WI38 (cell line): Measurements from ENCODE around the gene DRAP1.
"Not testable (repeated sequence)": the region's sequence is repeated elsewhere in the genome, so short reads cannot be mapped to it uniquely, and the experiment has no call there.

Experiments used
- H3K4me3 ChIP-seq: 2 replicates; pipeline ENCODE4 v1.5.1; 2011; ENCODE audit warnings: low read depth, mild to moderate bottlenecking, control low read depth, low read length
- TF ChIP-seq, protein P1 (sequence below): IDR thresholded peaks from 2 replicates; pipeline ENCODE4 v1.5.1; 2012; ENCODE audit warnings: low read depth, mild to moderate bottlenecking, control low read depth, low read length

The DRAP1 gene

DNA sequence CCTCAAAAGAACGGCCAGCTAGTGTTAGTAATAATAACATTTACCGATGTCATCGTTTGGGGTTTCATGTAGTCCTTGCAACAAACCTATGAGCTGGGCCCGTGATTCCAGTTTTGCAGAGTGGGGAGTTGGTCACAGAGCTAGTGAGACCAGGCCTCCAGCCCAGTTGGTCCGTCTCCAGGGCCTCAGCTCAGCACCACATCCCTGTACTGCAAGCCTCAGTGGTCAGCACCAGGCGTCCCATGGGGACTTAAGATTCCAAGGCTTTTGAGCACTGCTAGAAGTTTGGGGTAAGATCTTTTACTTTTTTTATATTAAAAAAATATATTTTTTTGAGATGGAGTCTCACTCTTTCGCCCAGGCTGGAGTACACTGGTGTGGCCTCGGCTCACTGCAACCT lies 25.0 kb downstream of the DRAP1 start:
- no peak overlapping the region for H3K4me3 ChIP-seq
- TF ChIP-seq, protein P1, sequence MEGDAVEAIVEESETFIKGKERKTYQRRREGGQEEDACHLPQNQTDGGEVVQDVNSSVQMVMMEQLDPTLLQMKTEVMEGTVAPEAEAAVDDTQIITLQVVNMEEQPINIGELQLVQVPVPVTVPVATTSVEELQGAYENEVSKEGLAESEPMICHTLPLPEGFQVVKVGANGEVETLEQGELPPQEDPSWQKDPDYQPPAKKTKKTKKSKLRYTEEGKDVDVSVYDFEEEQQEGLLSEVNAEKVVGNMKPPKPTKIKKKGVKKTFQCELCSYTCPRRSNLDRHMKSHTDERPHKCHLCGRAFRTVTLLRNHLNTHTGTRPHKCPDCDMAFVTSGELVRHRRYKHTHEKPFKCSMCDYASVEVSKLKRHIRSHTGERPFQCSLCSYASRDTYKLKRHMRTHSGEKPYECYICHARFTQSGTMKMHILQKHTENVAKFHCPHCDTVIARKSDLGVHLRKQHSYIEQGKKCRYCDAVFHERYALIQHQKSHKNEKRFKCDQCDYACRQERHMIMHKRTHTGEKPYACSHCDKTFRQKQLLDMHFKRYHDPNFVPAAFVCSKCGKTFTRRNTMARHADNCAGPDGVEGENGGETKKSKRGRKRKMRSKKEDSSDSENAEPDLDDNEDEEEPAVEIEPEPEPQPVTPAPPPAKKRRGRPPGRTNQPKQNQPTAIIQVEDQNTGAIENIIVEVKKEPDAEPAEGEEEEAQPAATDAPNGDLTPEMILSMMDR = no peak

DNA sequence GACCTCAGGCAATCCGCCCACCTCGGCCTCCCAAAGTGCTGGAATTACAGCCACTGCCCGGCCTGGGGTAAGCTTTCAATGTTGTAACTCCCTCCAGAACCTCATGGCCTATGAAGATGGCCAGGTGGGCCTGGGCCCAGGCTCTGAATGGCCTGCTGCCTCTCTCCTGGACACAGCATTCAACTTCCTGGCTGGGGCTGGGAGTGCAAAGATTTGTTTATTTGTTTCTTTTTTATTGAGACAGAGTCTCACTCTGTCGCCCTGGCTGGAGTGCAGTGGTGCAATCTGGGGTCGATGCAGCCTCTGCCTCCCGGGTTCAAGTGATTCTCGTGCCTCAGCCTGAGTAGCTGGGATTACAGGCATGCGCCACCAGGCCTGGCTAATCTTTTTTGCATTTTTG lies 25.5 kb downstream of the DRAP1 start:
- H3K4me3 ChIP-seq = no peak overlapping the region
- TF ChIP-seq, protein P1 = no peak

DNA sequence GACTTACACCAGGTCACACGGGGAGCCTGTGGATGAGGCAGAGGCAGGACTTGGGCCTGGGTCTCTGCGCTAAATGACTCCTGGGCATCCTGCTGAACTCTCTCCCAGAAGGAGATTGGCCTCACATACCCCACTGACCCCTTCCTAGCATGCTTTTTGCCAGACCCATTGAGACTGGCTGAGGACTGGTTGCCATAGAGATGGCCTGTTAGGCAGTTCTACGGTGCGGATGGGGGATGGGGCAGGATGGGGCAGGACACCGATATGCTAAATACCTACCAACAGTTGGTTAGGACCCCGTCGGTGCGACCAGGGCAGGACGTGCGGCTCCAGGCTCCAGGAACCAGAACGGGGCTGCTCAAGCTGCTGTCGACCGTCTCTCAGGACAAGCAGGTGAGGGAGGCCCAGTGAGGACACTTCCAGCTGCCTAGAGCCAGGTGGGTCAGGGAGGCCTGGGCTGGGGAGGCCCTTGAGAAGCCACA lies 26.2 kb downstream of the DRAP1 start, which contains the start of gene TSGA10IP:
Gene TSGA10IP, plus strand, starts transcription at position 51 of the 482 bp plus-strand sequence. Its CDS starts 196 bp downstream, at position 247.
- H3K4me3 ChIP-seq = no peak within 1 kb of the TSS
- TF ChIP-seq, protein P1 = no peak

DNA sequence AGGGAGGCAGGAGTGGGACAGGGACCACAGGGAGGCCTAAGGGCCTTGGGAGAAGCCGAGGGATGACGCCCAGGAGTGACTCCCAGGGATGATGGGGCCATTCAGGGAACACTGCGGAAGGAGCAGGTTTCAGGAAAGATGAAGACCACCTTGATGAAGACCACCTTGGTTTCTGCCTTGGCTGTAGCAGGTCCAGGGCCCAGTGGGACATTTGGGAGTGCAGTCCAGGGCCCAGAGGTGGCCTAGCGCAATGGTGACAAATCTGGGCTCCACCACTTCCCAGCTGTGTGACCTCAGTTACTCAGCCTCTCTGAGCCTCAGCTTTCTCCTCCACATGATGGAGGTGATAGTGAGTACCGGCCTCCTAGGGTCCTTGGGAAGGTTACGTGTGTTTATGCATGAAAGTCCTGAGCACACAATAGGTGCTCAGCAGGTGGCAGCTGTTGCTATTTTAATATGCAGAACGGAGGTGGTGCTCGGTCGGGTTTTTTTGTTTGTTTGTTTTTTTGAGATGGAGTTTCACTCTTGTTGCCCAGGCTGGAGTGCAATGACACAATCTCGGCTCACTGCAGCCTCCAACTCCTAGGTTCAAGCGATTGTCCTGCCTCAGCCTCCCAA lies 26.8 kb downstream of the DRAP1 start:
- no peak overlapping the region for H3K4me3 ChIP-seq
- TF ChIP-seq, protein P1 = no peak

DNA sequence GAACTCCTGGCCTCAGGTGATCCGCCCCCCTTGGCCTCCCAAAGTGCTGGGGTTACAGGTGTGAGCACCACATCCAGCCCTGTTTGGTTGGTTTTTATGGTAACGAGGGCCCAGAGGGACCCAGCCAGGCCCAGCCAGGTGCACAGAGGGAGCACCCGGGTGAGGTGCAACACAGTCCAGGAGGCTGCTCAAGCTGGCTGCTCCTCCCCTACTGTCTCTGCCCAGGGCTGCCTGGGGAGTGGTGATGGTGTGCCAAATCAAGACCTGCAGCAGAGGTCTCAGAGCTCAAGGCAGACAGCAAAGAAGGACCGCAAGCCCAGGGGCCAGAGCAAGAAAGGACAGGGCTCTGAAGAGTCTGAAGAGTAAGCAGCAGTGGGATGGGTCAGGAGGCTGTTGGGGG lies 27.4 kb downstream of the DRAP1 start:
- TF ChIP-seq, protein P1 = no peak

DNA sequence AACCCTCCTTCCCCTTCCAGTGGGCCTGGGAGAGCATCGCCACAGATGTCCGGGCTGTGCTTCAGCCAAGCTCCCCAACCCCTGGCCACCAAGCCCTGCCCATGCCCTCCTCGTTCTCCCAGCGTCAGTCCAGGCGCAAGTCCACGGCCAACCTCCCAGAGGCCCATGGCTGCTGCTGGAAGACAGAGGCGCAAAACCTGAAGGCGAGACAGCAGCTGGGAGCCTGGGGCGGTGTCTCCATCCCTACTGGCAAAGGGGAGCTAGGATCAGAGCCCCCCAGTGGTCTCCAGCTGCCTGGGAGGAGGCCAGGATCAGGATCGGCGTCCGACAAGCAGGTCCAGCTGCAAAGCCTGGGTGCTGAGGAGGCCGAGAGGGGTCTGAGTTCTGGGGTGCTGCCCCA lies 27.9 kb downstream of the DRAP1 start:
- no peak overlapping the region for H3K4me3 ChIP-seq
- TF ChIP-seq, protein P1 = no peak

More for the DNA sequence above, 27.4 kb downstream of the DRAP1 start:
- H3K4me3 ChIP-seq = no peak overlapping the region

DNA sequence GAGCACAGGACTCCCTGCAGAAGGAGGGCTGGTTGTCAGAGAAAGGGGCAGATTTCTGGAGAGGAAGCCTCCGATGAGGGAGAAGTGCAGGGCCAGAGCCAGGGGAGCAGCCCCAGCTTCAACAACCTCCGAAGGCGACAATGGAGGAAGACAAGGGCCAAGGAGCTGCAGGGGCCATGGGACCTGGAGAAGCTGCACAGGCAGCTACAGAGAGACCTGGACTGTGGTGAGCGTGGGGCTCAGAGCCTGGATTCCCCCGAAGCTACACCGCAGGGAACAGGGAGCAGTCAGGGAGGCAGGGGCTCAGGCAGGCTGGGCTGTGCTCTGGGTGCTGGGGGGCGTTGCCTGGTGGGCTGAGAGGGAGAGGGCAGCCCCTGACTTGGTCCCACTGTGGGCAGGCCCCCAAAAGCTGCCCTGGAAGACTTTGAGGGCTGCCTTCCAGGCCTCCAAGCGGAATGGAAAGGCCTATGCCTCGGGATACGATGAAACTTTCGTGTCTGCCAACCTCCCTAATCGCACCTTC lies 28.4 kb downstream of the DRAP1 start:
- TF ChIP-seq, protein P1 = no peak

DNA sequence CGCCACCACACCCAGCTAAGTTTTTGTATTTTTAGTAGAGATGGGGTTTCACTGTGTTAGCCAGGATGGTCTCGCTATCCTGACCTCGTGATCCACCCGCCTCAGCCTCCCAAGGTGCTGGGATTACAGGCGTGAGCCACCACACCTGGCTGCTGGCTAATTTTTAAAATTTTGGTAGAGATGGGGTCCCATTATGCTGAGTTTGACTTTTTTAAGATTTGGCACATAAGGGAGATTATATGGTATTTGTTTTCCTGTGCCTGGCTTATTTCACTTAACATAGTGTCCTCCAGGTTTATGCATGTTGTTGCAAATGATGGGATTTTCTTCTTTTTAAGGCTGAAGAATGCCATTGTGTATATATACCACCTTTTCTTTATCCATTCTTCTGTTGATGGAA lies 31.5 kb downstream of the DRAP1 start:
- H3K4me3 ChIP-seq = not testable (repeated sequence)

More for the DNA sequence above, 28.4 kb downstream of the DRAP1 start:
- no peak overlapping the region for H3K4me3 ChIP-seq

DNA sequence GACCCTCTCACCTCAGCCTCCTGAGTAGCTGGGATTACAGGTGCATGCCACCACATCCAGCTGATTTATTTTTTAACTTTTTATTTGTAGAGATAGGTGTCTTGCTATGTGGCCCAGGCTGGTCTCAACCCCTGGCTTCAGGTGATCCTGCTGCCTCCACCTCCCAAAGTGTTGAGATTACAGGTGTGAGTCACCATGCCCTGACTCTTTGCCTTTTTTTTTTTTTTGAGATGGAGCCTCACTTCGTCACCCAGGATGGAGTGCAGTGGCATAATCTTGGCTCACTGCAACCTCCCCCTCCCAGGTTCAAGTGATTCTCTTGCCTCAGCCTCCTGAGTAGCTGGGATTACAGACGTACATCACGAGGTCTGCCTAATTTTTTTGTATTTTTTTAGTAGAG lies 32.4 kb downstream of the DRAP1 start:
- not testable (repeated sequence) for H3K4me3 ChIP-seq
